Skin of body (tissue), 2 donors: ENCODE measurements around the gene HSP90AB1. TPM values are rescaled to one million over a fixed set of nuclear protein-coding genes. Genes with fewer than 3 reads are reported as not detected.

ENCODE experiments used
- DNase-seq: peaks from one replicate; lab custom pipeline; 2025; lab: John Stamatoyannopoulos, UW
- total RNA-seq: library from RNA; depleted of rRNA; stranded (reverse); fragments of >200 nt; gene quantifications from one replicate; pipeline ENCODE4 v1.2.3, GENCODE V29; 2014

HSP90AB1 gene
- total RNA-seq, 1 donor from 2014 or later = 326 TPM

DNA sequence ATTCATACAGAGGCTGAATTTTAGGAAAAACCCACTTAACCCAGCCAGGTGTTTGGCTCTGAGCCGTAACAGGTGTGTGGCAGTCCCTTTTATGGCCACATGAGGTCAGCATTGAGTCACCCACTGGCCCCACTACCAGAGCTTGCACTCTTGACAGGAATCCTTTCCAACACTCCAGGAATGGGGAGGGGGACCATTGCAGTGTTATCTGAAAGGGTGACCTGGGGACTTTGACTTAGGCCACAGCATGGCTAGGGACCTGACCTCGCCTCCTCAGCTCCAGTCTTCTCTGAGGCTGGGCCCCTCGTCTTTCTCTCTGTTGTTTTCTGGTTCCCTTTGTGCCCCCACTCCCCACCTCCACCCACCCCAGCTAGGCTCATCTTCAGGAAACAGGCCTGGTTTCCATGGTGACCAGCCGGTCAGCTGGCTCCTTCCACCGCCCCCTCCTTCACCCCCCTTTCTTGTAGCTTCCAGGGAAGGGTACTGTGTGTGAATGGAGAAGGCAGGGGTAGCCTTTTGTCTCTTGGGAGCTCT, 21.3 kb downstream of the HSP90AB1 start:
- DNase-seq = peak; percentile 53

DNA sequence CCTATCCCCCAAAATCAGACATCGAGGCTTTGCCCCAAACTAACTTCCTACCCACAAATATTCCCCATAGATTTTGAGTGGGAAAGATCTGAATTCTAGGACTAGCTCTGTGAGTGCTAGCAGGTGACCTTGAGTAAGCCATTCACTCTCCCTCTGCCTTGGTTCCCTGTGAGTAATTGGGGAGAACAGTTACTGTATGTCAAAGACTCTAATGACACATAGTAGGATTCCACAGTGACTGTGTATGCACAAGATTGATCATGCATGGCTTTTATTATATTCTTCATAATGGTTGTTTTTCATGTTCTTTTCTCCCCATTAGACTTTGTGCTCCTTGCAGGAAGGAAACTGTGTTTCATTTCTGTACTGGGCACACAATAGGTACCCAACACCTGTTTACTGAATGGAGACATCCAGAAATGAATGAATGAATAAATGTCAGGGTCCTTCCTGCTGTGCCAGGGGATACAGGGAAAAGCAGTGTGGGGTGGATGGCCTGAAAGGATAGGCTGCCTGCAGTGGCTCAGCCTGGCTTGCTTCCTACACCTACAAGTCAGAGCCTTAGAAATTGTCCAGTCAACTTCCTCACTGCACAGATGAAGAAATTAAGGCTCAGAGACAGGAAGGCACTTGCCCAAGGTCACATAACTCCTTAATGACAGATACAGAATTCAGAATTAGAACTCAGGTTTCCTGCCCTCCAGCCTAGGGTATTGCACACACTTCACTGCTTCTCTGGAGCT, 22.4 kb downstream of the HSP90AB1 start:
- no peak for DNase-seq

DNA sequence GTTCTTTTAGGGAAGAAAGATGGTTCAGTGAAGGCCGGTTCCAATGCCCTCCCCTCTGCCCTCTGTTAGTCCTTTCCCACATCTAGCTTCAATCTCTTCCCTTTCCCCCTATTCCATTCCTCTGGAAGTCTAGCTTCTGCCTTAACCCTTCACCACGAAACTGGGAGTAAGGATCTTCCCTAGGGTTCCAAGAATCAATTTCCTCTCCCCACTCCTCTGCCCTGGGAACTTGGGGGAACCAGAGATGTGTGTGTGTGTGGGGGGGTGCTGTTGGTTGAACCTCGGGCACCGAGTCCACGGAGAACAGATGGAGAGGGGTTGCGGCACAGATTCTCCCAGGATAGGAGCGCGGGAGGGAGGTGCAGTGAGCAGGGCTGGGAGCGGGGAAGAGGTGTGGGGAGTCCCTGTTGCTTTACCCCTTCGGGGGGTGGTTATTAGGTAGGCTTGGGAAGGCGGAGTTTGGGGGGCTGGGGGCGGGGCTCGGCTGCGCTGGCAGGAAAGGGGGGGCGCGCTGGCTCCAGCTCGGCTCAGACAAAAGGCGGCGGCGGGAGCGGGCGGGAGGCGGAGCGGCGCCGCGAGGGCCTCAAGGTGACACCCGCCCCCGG, 23.1 kb downstream of the HSP90AB1 start, which contains the start of gene TMEM151B:
TSS of gene TMEM151B (plus strand) at position 530 of the 605 bp plus-strand sequence. CDS start 293 bp downstream, outside the sequence.
- DNase-seq = no peak

DNA sequence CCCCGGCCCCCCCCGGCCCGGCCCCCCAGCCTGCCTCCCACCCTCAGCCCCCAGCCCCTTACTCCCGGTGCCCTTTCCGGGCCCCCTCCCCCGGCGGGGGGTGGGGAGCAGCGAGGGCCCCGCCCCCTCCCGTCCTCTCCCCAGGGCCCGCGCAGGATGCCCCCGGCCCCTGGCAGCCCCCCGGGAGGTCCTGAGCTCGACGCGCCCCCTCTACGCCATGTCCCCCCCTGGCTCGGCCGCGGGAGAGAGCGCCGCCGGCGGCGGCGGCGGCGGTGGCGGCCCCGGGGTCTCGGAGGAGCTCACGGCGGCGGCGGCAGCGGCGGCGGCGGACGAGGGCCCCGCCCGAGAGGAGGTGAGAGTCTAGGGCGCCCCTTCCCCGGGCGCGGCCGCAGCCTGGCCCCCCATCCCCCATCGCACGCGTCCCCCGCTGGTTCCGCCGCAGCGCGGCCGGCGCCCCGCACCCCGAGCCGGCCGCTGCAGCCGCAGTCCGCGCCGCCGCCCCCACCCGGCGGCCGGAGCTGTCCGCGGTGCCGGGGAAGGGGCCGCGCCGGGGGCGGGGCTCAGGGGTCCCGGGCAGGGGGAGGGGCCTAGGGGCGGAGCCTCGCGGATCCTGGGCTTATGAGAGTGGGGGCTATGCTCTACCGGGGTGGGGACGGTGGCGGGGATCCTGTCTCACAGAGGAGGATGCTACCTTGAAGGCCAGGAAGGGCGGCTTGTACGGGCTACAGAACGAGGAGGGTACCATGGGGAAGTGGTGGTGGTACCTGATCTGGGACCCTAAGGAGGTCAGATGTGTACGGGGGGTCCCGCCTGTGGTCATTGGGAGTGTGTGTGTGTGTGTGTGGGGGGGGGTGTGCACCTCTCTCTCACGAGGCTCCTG, 23.9 kb downstream of the HSP90AB1 start:
- no peak for DNase-seq

DNA sequence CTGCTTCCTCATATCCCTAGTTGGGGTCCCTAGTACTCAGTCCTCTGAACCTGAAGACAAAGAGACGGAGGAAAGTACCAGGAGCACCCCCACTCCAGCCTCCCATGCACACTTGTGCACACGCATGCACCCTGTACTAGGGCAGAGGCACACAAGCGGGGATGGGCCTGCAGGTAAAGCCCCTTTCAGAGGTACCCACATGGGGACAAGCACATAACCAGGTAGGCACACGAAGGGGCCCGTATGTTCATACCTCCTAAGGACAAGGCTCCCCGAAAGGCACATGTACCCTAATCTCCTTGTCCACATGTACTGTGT, 24.5 kb downstream of the HSP90AB1 start:
- no peak for DNase-seq

DNA sequence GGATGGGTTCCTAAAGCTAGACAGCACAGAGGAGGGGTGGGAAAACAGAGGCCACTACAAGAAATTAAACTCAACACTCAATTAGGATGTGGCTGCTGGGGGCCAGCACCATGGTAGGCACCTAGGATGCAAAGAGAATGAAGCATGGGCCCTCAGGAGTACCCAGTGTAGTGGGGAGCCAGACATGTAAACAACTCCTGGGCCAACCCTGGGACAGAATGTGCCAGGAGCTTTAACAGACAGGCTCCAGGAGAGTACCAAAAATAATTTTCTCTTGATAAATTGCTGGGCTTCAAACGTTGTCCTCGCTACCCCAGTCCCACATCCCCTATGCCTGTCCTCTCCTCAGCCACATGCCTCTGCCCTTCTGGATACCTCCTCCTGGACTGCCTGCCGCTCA, 25.0 kb downstream of the HSP90AB1 start:
- DNase-seq = no peak

DNA sequence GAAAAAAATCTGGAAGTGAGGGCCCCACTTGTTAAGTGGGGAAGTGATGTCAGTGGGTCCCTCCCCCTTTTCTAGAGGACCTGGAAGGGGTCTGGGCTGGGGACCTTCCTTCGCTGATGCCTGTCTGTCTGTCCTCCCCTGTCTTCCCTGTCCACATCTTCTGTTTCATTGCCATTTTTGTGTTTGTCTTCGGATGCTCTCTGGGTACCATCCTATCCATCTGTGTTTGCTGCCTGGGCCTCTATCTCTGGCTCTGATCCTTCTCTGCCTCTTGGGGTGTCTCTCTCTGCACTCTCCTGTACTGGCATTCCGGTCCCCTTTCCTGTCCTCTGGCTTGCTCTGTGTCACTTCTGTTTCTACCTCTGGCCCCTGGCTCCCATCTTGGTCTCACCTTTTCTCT, 25.6 kb downstream of the HSP90AB1 start:
- no peak for DNase-seq

DNA sequence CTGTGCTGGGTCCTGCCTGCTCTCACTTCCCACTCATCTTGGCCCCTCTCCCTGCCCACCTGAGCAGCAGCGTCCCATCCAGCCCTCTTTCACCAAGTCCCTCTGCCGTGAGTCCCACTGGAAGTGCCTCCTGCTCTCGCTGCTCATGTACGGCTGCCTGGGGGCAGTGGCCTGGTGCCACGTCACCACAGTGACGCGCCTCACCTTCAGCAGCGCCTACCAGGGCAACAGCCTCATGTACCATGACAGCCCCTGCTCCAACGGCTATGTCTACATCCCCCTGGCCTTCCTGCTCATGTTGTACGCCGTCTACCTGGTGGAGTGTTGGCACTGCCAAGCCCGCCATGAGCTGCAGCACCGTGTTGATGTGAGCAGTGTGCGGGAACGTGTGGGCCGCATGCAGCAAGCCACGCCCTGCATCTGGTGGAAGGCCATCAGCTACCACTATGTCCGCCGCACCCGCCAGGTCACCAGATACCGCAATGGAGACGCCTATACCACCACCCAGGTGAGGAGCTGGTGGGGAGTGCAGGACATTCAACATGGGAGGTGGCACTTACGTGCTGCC, 26.2 kb downstream of the HSP90AB1 start:
- no peak for DNase-seq

DNA sequence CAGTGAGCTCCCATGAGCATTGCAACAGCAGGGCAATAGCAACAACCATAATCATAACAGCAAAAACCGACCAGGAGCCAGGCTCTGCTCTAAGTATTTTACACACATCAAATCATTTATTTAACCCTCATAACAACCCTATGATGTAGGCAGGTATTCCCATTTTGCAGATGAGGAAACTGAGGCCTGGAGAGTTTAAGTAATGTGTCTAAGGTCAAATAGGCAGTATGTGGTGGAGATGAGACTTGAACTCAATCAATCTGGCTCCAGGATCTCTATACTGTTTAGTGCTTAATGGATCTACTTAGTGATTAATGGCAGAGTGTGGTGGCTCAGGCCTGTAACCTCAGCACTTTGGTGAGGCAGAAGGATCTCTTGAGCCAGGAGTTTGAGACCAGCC, 26.7 kb downstream of the HSP90AB1 start:
- DNase-seq = no peak

DNA sequence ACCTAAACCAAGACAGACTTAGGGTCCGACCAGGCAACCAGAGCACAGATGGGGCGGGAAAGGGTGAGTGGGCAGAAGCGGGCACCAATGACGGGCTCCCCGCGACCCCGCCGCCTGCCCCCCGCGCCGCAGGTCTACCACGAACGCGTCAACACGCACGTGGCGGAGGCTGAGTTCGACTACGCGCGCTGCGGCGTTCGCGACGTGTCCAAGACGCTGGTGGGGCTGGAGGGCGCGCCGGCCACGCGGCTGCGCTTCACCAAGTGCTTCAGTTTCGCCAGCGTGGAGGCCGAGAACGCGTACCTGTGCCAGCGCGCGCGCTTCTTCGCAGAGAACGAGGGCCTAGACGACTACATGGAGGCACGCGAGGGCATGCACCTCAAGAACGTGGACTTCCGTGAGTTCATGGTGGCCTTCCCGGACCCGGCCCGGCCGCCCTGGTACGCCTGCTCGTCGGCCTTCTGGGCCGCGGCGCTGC, 28.4 kb downstream of the HSP90AB1 start:
- DNase-seq = no peak

DNA sequence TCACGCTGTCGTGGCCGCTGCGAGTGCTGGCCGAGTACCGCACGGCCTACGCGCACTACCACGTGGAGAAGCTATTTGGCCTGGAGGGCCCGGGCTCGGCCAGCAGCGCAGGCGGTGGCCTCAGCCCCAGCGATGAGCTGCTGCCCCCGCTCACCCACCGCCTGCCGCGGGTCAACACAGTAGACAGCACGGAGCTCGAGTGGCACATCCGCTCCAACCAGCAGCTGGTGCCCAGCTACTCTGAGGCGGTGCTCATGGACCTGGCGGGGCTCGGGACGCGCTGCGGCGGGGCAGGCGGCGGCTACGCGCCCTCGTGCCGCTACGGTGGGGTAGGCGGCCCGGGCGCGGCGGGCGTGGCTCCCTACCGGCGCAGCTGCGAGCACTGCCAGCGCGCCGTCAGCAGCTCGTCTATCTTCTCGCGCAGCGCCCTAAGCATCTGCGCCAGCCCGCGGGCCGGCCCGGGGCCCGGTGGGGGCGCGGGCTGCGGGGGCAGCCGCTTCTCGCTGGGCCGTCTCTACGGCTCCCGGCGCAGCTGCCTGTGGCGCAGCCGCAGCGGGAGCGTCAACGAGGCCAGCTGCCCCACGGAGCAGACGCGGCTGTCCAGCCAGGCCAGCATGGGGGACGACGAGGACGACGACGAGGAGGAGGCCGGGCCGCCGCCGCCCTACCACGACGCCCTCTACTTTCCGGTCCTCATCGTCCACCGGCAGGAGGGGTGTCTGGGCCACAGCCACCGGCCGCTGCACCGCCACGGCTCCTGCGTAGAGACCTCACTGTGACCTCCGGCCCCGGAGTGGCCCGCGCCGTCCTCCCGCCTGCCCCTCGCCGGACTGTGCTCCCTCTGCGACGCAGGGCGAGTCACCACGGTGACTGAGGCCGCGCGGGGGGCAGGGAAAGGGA, 29.1 kb downstream of the HSP90AB1 start:
- DNase-seq = no peak

DNA sequence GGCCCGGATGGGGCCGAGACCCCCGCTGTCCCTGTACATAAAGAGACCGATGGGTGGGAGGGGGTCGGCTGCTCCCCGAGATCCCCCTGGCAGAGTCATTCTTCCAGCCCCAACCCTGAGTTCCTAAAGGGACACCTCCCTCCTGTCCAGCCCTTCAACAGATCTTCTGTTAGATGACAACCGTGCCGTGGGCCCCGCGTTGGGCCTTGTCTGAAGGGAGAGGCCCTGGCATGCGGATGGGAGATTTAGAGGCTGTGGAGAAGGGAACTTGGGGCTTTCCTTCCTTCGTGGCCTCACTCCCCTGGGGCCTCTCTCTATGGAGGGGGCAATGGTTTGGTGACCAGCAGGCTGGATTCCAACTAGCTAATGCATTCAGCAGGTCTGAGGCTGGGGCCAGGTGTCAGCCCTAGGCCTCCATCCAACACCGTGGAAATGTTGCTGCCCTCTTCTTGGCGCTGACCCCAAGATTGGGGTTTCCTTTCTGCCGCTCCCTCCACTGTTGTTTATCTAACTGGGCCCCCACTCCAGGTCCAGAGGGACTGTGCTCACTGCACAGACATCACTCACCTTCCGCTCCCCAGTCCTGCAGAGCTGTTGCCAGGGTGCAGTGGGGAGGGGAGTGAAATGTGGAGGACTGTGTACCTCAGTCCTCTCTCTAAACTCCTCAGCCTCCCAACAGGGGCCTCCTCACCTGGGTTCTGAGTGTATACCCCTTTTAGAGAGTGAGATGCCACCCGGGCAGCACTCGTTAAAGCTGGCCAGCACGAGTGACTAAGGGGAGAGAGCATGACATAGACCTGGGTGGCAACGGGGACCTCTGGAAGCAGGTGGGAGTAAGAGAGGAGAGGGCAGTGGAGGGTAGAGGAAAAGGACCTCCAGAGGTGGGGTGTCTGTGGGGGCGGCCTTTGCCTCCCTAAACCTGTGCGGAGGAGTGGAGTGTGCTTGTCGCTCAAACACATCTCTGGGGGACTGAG, 30.1 kb downstream of the HSP90AB1 start:
- DNase-seq = no peak

DNA sequence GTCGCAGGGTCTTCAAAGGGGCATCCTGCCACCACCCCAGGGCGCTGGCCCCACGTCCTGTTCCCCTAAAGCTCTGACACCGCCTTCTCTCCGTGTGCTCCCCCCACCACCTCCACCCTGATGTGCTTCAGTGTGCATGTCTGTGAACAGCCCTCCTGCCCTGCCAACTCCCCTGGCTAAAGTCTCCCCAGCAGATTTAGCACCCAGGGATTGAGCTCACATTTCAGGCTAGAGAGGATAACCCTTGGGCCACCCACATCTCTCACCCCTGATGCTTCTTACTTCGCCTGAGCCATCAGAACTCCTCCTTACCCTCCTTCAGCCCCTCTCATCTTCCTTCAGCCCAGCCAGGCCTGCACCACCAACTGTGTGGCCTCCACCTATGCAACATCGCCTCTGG, 30.9 kb downstream of the HSP90AB1 start:
- DNase-seq = no peak

DNA sequence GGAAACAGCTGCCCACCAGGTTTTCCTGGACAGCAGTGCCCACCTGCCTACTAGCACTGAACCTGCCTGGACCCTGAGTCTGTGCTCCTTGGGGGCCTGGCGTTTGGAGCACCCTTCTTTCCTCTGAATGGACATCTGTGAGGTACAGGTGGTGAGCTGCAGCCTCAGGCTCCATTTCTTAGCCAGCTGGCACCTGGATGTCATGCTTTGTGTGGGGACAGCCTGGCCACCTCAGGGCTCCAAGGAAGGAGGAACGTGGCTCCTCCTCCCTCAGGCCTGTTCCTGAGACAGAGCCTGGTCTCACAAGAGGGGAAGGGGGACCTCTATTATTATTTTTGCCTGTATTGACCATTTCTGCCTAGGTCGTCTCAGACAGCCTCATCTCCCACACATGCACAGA, 31.4 kb downstream of the HSP90AB1 start:
- no peak for DNase-seq

DNA sequence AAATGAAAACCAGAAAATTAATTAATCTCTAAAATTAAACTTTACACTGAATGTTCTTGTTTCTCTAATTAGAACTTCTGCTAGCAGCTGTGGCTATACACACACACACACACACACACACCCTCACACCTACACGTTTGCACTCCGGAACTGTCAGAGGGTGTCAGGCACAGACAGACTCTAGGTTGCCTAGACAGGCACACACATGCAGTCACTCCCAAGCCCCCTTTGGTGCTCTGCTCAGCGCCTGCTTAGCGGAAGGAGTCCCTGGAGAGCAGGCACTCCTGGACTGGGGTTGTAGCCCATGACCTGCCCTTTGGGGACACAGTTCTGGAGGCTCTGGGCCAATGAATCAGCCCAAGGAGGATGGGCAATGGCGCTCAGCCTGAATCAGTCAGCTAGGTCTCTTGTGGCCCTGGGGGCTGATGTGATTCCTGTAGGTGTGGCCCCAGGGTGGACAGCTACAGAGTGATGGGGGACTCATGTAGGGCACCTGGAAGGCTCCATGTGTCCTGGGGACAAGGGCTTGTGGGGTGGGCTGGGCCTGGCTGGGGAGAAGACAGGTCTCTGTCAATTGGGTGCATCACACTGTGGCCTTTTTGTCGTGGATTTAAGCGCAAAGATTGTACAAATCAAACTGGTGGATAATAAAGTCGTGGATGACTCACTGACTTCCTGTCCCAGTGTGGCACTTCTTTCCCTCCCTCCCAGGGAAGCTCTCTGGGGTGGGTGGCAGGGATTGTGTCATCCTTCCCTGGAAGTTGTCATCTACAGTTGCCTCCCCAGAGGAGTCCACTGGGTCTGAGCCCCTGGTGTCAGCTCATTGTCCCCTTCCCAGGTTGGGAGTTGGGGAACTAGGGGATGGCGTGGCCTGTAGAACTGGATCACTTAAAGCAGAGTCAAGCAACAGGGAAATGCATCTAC, 32.1 kb downstream of the HSP90AB1 start:
- DNase-seq = no peak

DNA sequence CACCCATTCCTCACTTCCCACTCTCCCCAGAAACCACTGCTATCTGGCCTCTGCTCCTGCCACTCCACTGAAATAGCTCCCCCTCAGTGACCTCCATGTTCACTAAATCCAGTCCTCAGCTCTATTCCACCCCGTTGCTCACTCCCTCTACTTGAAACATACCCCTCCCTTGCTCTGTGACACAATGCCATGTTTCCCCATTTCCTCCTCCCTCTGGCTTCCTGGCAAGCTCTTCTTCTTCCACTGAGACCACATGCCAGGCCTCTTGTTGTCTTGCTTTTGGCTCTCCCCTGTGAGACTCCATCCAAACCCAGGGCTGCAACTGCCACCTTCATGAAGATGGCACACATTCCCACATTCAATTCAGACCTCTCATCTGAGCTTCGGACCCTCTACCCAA, 37.2 kb downstream of the HSP90AB1 start:
- DNase-seq = no peak

DNA sequence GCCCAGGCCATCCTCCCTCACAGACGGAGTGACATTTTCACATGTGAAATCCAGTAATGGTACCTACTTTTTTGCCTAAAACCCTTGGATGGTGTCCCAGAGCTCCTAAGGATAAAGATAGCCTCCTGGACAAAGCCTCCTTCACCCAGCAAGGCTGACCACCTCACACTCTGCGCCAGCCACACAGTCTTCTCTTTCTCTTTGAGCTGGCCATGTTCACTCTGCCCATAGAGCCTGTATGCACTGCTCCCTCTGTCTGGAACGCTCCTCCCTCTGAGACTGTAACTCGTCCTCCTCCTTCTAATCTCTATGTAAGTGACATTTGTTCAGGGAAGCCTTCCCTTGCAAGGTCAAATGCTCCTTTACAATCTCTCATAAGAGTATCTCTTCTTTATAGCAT, 38.0 kb downstream of the HSP90AB1 start:
- no peak for DNase-seq
